Naive thymus-derived CD4-positive, alpha-beta T cell (primary cell): ENCODE data around the gene RPS29. TPM values are rescaled to one million over a fixed set of nuclear protein-coding genes. Genes with fewer than 3 reads are reported as not detected.

Experiments used
- ATAC-seq: fragments of 150-1000 bp; cut with Tn5 transposase; 2 replicates; pipeline ENCODE4 v1.10.0; 2021; ENCODE audit warnings: mild to moderate bottlenecking, moderate library complexity
- CTCF ChIA-PET: fragments of 350-600 bp; sonication (Branson Sonifier 250); formaldehyde crosslinking; loops from one replicate; lab custom pipeline; 2021; ENCODE audit warnings: antibody characterized with exemption; lab: Charles Lee
- POLR2A ChIA-PET: fragments of 350-600 bp; sonication (Branson Sonifier 250); formaldehyde crosslinking; loops from one replicate; lab custom pipeline; 2021; ENCODE audit warnings: antibody characterized with exemption, inconsistent platforms; lab: Charles Lee
- DNase-seq, 9 donors: peaks; one replicate each; pipeline versions ENCODE4 v3.0.0 to v3.0.0-alpha.2; 2020 to 2022; ENCODE audit warnings: mixed read lengths in 1 of 9
- H3K27ac ChIP-seq: one replicate; pipeline ENCODE4 v1.7.0; 2013; ENCODE audit warnings: mild to moderate bottlenecking, low read depth, low read length, moderate library complexity
- H3K27me3 ChIP-seq, 2 donors: one replicate each; pipeline ENCODE4 v1.7.0; 2013; ENCODE audit warnings: low read length in 2 of 2, mild to moderate bottlenecking in 2 of 2, moderate library complexity in 2 of 2; ENCODE audit not compliant: control insufficient read depth in 2 of 2, insufficient read depth in 2 of 2
- H3K36me3 ChIP-seq, 3 experiments: 1 replicate in 2 of 3; 2 replicates in 1 of 3; pipeline ENCODE4 v1.7.0; 2013; ENCODE audit warnings: low read length in 3 of 3, mild to moderate bottlenecking in 3 of 3, moderate library complexity in 1 of 3; ENCODE audit not compliant: insufficient read depth in 3 of 3, control insufficient read depth in 2 of 3
- H3K4me1 ChIP-seq, 2 donors: one replicate each; pipeline ENCODE4 v1.7.0; 2013; ENCODE audit warnings: low read length in 2 of 2, mild to moderate bottlenecking in 2 of 2, moderate library complexity in 1 of 2; ENCODE audit not compliant: control insufficient read depth in 2 of 2, insufficient read depth in 2 of 2
- H3K4me3 ChIP-seq: 2 replicates; pipeline ENCODE4 v1.7.0; 2013; ENCODE audit warnings: mild to moderate bottlenecking, low read length
- H3K9me3 ChIP-seq, 3 experiments: 1 replicate in 2 of 3; 2 replicates in 1 of 3; pipeline ENCODE4 v1.7.0; 2013; ENCODE audit warnings: low read length in 3 of 3; ENCODE audit not compliant: control insufficient read depth in 2 of 3
- H3K27ac Mint-ChIP-seq, 9 donors: one replicate each; pipeline ENCODE4 v1.8.0; 2020 to 2022; ENCODE audit warnings: mixed read lengths in 9 of 9, mild to moderate bottlenecking in 8 of 9, moderate library complexity in 5 of 9, inconsistent platforms in 2 of 9
- H3K27me3 Mint-ChIP-seq, 5 donors: one replicate each; pipeline ENCODE4 v1.8.0; 2021 to 2022; ENCODE audit warnings: mixed read lengths in 5 of 5, mild to moderate bottlenecking in 1 of 5
- H3K36me3 Mint-ChIP-seq, 5 donors: one replicate each; pipeline ENCODE4 v1.8.0; 2020 to 2022; ENCODE audit warnings: mixed read lengths in 5 of 5, mild to moderate bottlenecking in 3 of 5, inconsistent platforms in 1 of 5
- H3K4me1 Mint-ChIP-seq, 7 donors: one replicate each; pipeline ENCODE4 v1.8.0; 2020 to 2022; ENCODE audit warnings: mixed read lengths in 7 of 7, mild to moderate bottlenecking in 3 of 7, inconsistent platforms in 1 of 7
- H3K4me3 Mint-ChIP-seq, 10 donors: one replicate each; pipeline ENCODE4 v1.8.0; 2020 to 2022; ENCODE audit warnings: mild to moderate bottlenecking in 10 of 10, mixed read lengths in 10 of 10, moderate library complexity in 6 of 10, inconsistent platforms in 2 of 10
- H3K9me3 Mint-ChIP-seq, 11 donors: one replicate each; pipeline ENCODE4 v1.8.0; 2020 to 2022; ENCODE audit warnings: mixed read lengths in 11 of 11, mild to moderate bottlenecking in 4 of 11, inconsistent platforms in 1 of 11, moderate library complexity in 1 of 11
- intact Hi-C, 2 donors: fragments of 100-400 bp; cut with micrococcal nuclease; formaldehyde crosslinking; loops; one replicate each; pipeline ENCODE4 v1.15.1; 2023
- polyA plus RNA-seq, 2 donors: library from polyadenylated mRNA; unstranded; fragments of 300-500 nt; fragmentation: Illumina TruSeq; gene quantifications; one replicate each; pipeline ENCODE4 v1.2.3, GENCODE V29; 2021
- total RNA-seq, 6 experiments: library from RNA in 5 of 6; stranded (reverse) in 5 of 6; gene quantifications; 1 replicate in 5 of 6; 2 replicates in 1 of 6; pipeline ENCODE4 v1.2.3 and lab custom pipeline; 2021 to 2026

RPS29 gene
- total and polyA plus RNA-seq, 7 experiments from 2014 or later: 2,254 to 13,249 (median 3,040) TPM

GRCh38 chr14:49607583-49607982 lies 21.4 kb upstream of the RPS29 start:
- ATAC-seq: no peak
- POLR2A ChIA-PET: interaction anchor here (0.5 to 3.9 kb wide), 4 partner anchors 9 to 85 kb away, joined by 4 to 20 read pairs (median 7); partner anchors contain the start of genes KLHDC1, LRR1, MGAT2 and RPL36AL

GRCh38 chr14:49598485-49599300 lies 12.5 kb upstream of the RPS29 start, which contains the start of gene LRR1:
Gene LRR1 (plus strand): TSS chr14:49598940. CDS start chr14:49599021, 81 bp downstream.
- H3K4me1 ChIP-seq: peaks cover 0 to 5% of the 10 kb centered on the region in 2 donors
- peak within 1 kb of the TSS; percentile 92 for H3K27ac ChIP-seq
- DNase-seq (peak; percentile 74 to 91 (median 84)), ATAC-seq (peak; percentile 93)
- no peaks in the 10 kb centered on the region for H3K27me3 ChIP-seq
- ChIA-PET POLR2A (interaction anchor here (0.6 to 6.9 kb wide), 14 partner anchors 9 to 764 kb away, joined by 3 to 102 read pairs (median 6); partner anchors contain the start of genes DNAAF2, KLHDC2, MGAT2 and NEMF), CTCF (interaction anchor here (0.6 to 2.9 kb wide), 6 partner anchors 9 to 700 kb away, joined by 3 to 15 read pairs (median 4); partner anchors contain the start of genes RPL36AL and RPS29)
- Mint-ChIP-seq H3K27ac (peak within 1 kb of the TSS; percentile 95 to 99 (median 98)), H3K4me3 (peak within 1 kb of the TSS; percentile 91 to 100 (median 98)), H3K27me3 (no peaks in the 10 kb centered on the region), H3K36me3 (peaks cover 0 to 5% (median 0%) of the 10 kb centered on the region in 5 donors), H3K9me3 (no peaks in the 10 kb centered on the region), H3K4me1 (peaks cover 5 to 46% (median 37%) of the 10 kb centered on the region in 7 donors)
- H3K36me3 ChIP-seq: peaks cover 0 to 13% (median 0%) of the 10 kb centered on the region in 3 experiments
- no peaks in the 10 kb centered on the region for H3K9me3 ChIP-seq
- peak within 1 kb of the TSS; percentile 94 for H3K4me3 ChIP-seq
- intact Hi-C loops: loop anchor here (1.0 kb wide), 4 partner anchors 12 to 169 kb away; partner anchors contain the start of genes MGAT2 (in 2 of the 2), RPL36AL (in 2 of the 2) and RPS29 (in 2 of the 2)

More at GRCh38 chr14:49607583-49607982, 21.4 kb upstream of the RPS29 start:
- Mint-ChIP-seq H3K27me3 (no peaks in the 10 kb centered on the region), H3K4me3 (no peak overlapping the region), H3K9me3 (no peaks in the 10 kb centered on the region), H3K36me3 (peaks cover 0 to 15% (median 4%) of the 10 kb centered on the region in 5 donors), H3K27ac (no peak overlapping the region), H3K4me1 (peaks cover 0 to 28% (median 0%) of the 10 kb centered on the region in 7 donors)
- Histone ChIP-seq H3K9me3 (no peaks in the 10 kb centered on the region), H3K36me3 (peaks cover 0 to 3% (median 0%) of the 10 kb centered on the region in 3 experiments), H3K4me1 (no peaks in the 10 kb centered on the region), H3K27ac (no peak overlapping the region), H3K4me3 (no peak overlapping the region), H3K27me3 (no peaks in the 10 kb centered on the region)
- intact Hi-C loops: no loop called here
- no peak for DNase-seq
- CTCF ChIA-PET: interaction anchor here (0.7 to 1.2 kb wide), 3 partner anchors 9 to 179 kb away, joined by 3 to 5 read pairs (median 3); partner anchors contain the start of gene LRR1

- no peaks in the 10 kb centered on the region for H3K9me3 Mint-ChIP-seq
- no peak for ATAC-seq
Measured at GRCh38 chr14:49598189-49598484, 12.0 kb upstream of the RPS29 start.

DNA sequence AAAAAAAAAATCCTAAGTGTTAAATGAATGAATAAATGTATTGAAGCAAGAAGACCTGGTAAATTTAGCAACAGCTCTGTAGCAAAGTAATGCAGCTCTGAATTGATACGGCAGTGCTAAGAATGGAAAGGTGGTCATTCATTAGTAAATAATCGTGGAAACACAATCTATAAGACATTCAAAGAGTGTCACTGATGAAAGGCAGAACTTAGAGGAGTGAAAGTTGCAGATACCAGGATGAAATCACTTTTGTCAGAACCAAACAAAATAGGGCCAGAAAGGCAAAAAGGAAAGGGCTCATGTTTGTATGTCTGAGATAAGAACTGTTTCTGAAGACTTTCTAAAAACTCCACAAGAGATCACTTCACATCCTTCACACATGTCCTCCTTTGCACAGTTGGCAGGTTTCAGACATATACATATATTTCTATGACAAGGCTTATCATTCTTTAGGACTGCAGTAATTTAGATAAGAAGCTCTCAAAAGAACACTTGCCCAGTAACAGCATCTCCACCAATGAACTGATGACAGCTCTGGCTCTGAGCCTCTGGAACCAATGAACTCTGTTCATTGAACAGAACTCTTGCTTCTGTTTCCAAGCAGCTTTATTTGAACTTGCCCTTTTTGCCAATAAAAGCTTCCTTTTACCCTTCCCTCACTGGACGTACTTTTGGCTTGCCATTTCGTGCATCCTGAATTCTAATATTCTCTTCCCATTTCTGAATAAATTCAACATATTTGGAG lies 8.3 kb upstream of the RPS29 start:
- Mint-ChIP-seq H3K4me1 (peaks cover 0 to 34% (median 23%) of the 10 kb centered on the region in 7 donors), H3K27me3 (no peaks in the 10 kb centered on the region), H3K4me3 (no peak overlapping the region), H3K9me3 (no peaks in the 10 kb centered on the region), H3K36me3 (no peaks in the 10 kb centered on the region), H3K27ac (peak overlapping the region in 2 of 9 donors; percentile 8 to 21)
- intact Hi-C loops: no loop called here
- Histone ChIP-seq H3K36me3 (peaks cover 0 to 11% (median 0%) of the 10 kb centered on the region in 3 experiments), H3K27ac (no peak overlapping the region), H3K9me3 (no peaks in the 10 kb centered on the region), H3K4me3 (no peak overlapping the region), H3K27me3 (no peaks in the 10 kb centered on the region), H3K4me1 (peaks cover 0 to 5% of the 10 kb centered on the region in 2 donors)
- no peak for DNase-seq
- CTCF ChIA-PET: no interaction called here
- ATAC-seq: no peak
- POLR2A ChIA-PET: interaction anchor here (0.6 to 6.9 kb wide), 3 partner anchors 8 to 188 kb away, joined by 3 to 102 read pairs (median 6); partner anchors contain the start of gene RPS29

More at GRCh38 chr14:49598189-49598484, 12.0 kb upstream of the RPS29 start:
- Histone ChIP-seq H3K4me3 (peak overlapping the region; percentile 94), H3K9me3 (no peaks in the 10 kb centered on the region), H3K27ac (peak overlapping the region; percentile 92), H3K27me3 (no peaks in the 10 kb centered on the region), H3K36me3 (peaks cover 0 to 13% (median 0%) of the 10 kb centered on the region in 3 experiments), H3K4me1 (peaks cover 0 to 5% of the 10 kb centered on the region in 2 donors)
- intact Hi-C loops: loop anchor here (1.0 kb wide), 4 partner anchors 12 to 169 kb away; partner anchors contain the start of genes MGAT2 (in 2 of the 2), RPL36AL (in 2 of the 2) and RPS29 (in 2 of the 2)
- POLR2A ChIA-PET: interaction anchor here (1.0 to 6.9 kb wide), 10 partner anchors 9 to 765 kb away, joined by 4 to 102 read pairs (median 6); partner anchors contain the start of genes DNAAF2, KLHDC2, MGAT2 and NEMF
- Mint-ChIP-seq H3K4me1 (peaks cover 5 to 46% (median 37%) of the 10 kb centered on the region in 7 donors), H3K27me3 (no peaks in the 10 kb centered on the region), H3K27ac (peak overlapping the region; percentile 95 to 99 (median 98)), H3K36me3 (peaks cover 0 to 5% (median 0%) of the 10 kb centered on the region in 5 donors), H3K4me3 (peak overlapping the region; percentile 91 to 100 (median 98))
- CTCF ChIA-PET: interaction anchor here (1.0 to 2.9 kb wide), 4 partner anchors 9 to 254 kb away, joined by 3 to 15 read pairs (median 6); partner anchors contain the start of genes RPL36AL and RPS29
- peak in 1 of 9 donors; percentile 21 for DNase-seq

- no peak overlapping the region for H3K27ac ChIP-seq
- no peak overlapping the region for H3K27ac Mint-ChIP-seq
- H3K36me3 Mint-ChIP-seq: no peaks in the 10 kb centered on the region
- ChIA-PET CTCF (no interaction called here), POLR2A (interaction anchor here (6.9 kb wide), 1 partner anchor 7 kb away, joined by 102 read pairs; the partner anchor contains the start of gene RPS29)
- peaks cover 0 to 31% (median 17%) of the 10 kb centered on the region in 7 donors for H3K4me1 Mint-ChIP-seq
- H3K27me3 ChIP-seq: no peaks in the 10 kb centered on the region
- peaks cover 0 to 5% of the 10 kb centered on the region in 2 donors for H3K4me1 ChIP-seq
- no peak overlapping the region for H3K4me3 Mint-ChIP-seq
- H3K9me3 Mint-ChIP-seq: no peaks in the 10 kb centered on the region
- H3K4me3 ChIP-seq: no peak overlapping the region
- no peak for DNase-seq
- intact Hi-C loops: no loop called here
- no peak for ATAC-seq
- H3K27me3 Mint-ChIP-seq: no peaks in the 10 kb centered on the region
- H3K9me3 ChIP-seq: no peaks in the 10 kb centered on the region
- H3K36me3 ChIP-seq: no peaks in the 10 kb centered on the region
Measured at GRCh38 chr14:49593016-49593415, 6.8 kb upstream of the RPS29 start.
